ENCODE results near the gene CMSS1.
A peak's percentile ranks its signal among the peaks of the same experiment; 100 is the strongest.

Gene CMSS1

DNA sequence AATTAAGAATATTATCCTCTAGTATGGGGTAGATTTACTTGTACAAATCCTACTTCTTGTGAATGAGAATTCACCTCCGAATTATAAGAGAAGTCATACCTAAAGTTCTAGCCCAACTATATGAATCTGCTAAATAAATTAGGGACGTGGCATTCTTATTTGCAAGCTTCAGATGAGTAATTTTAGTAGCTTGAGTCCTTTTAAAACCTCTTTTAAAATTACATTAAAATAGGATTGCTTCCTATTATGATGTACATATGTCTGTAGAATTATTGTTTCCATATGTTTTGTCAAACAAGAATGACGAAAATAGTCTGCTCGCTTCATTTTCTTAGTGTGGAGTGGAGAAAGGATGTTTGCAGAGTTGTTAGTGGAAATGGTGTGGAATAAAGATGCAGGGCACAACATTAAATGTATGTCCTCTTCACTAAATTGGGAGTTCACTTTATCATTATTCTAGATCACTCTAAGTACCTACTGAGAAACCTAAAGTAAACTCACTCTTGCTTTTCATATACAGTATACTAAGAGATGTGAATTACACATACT, 59.4 kb downstream of the CMSS1 start:
- Histone ChIP-seq H3K9me3 (ENCODE audit: control insufficient read depth in 1 of 2, low read length in 2 of 2) (no peaks in the 10 kb centered on the region), H3K4me3 (ENCODE audit: low read depth in 1 of 2, low read length in 2 of 2) (peak overlapping the region in 1 of 2 donors; percentile 86)

GRCh38 chr3:99878005-99878404, 60.3 kb downstream of the CMSS1 start:
- Histone ChIP-seq H3K4me3 (ENCODE audit: low read depth in 1 of 2, low read length in 2 of 2) (no peak overlapping the region), H3K4me1 (ENCODE audit: control insufficient read depth in 1 of 2, insufficient read depth in 2 of 2, low read length in 2 of 2) (peaks cover 0 to 8% of the 10 kb centered on the region in 2 donors), H3K9me3 (ENCODE audit: control insufficient read depth in 1 of 2, low read length in 2 of 2) (no peaks in the 10 kb centered on the region), H3K27ac (ENCODE audit: low read length) (peak overlapping the region; percentile 98), H3K27me3 (ENCODE audit: low read depth, low read length) (no peaks in the 10 kb centered on the region), H3K36me3 (ENCODE audit: control insufficient read depth in 1 of 2, insufficient read depth in 2 of 2, low read length in 2 of 2) (no peaks in the 10 kb centered on the region)

More for the DNA sequence above, 59.4 kb downstream of the CMSS1 start:
- H3K36me3 ChIP-seq (ENCODE audit: control insufficient read depth in 1 of 2, insufficient read depth in 2 of 2, low read length in 2 of 2): no peaks in the 10 kb centered on the region
- no peaks in the 10 kb centered on the region for H3K27me3 ChIP-seq (ENCODE audit: low read depth, low read length)
- H3K4me1 ChIP-seq (ENCODE audit: control insufficient read depth in 1 of 2, insufficient read depth in 2 of 2, low read length in 2 of 2): peaks cover 0 to 7% of the 10 kb centered on the region in 2 donors
- H3K27ac ChIP-seq (ENCODE audit: low read length): peak overlapping the region; percentile 98

DNA sequence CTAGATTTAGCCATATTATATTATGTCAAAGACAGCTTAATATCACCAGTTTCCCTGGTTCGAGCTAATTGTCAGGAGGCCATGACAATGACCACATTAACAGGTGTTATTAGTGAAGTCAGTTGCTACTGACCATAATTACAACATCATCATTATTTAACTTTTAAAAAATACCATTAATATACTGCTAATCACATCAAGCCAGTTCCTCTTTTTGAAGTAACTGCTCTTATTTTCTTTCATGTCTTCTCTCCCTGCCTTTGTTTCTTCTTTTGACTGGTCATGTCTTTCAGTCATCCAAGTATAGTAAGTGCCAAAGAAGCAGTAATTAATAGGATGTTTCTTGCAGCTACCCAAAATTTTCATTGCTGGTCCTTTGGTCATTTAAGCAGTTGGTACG, 61.6 kb downstream of the CMSS1 start:
- Histone ChIP-seq H3K27ac (ENCODE audit: low read length) (peak overlapping the region; percentile 98), H3K4me1 (ENCODE audit: control insufficient read depth in 1 of 2, insufficient read depth in 2 of 2, low read length in 2 of 2) (peaks cover 0 to 8% of the 10 kb centered on the region in 2 donors), H3K27me3 (ENCODE audit: low read depth, low read length) (no peaks in the 10 kb centered on the region), H3K9me3 (ENCODE audit: control insufficient read depth in 1 of 2, low read length in 2 of 2) (no peaks in the 10 kb centered on the region), H3K4me3 (ENCODE audit: low read depth in 1 of 2, low read length in 2 of 2) (no peak overlapping the region), H3K36me3 (ENCODE audit: control insufficient read depth in 1 of 2, insufficient read depth in 2 of 2, low read length in 2 of 2) (no peaks in the 10 kb centered on the region)

GRCh38 chr3:99881121-99881524, 63.5 kb downstream of the CMSS1 start:
- Histone ChIP-seq H3K4me1 (ENCODE audit: control insufficient read depth in 1 of 2, insufficient read depth in 2 of 2, low read length in 2 of 2) (peaks cover 0 to 8% of the 10 kb centered on the region in 2 donors), H3K27me3 (ENCODE audit: low read depth, low read length) (no peaks in the 10 kb centered on the region), H3K4me3 (ENCODE audit: low read depth in 1 of 2, low read length in 2 of 2) (no peak overlapping the region), H3K27ac (ENCODE audit: low read length) (peak overlapping the region; percentile 72), H3K9me3 (ENCODE audit: control insufficient read depth in 1 of 2, low read length in 2 of 2) (no peaks in the 10 kb centered on the region), H3K36me3 (ENCODE audit: control insufficient read depth in 1 of 2, insufficient read depth in 2 of 2, low read length in 2 of 2) (no peaks in the 10 kb centered on the region)

DNA sequence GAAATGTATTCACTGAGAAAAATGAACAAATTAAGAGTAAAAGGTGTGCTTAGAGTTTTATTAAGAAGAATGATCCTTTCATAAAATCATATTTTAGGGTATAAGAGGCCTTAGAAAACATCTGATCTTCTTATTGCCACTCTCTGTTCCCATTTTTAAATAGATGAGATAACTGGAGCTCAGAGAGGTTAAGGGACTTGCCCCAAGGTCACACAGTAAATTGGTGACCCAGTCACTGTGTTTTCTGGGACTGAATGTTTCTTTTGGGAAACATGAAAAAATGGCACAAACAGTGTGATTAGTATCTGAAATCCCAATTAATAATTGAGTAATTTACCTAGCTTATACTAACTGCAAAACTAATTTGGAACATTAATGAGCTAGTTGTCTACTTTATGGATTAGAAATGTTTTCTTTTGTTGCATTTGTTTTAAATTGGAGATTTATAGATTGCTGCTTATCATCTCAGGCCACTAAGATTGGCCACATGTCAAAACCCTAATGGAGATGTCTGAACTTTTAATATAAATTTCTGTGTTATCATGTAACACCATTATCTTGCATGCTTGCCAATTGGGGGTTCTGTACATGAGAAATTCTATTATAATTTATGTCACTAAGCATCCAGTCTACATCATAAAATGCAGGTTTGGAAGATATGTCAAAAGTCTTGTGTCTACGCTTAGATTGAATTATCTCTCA, 64.9 kb downstream of the CMSS1 start:
- H3K4me3 ChIP-seq (ENCODE audit: low read depth in 1 of 2, low read length in 2 of 2): no peak overlapping the region
- peaks cover 0 to 8% of the 10 kb centered on the region in 2 donors for H3K4me1 ChIP-seq (ENCODE audit: control insufficient read depth in 1 of 2, insufficient read depth in 2 of 2, low read length in 2 of 2)
- H3K27ac ChIP-seq (ENCODE audit: low read length): no peak overlapping the region
- no peaks in the 10 kb centered on the region for H3K27me3 ChIP-seq (ENCODE audit: low read depth, low read length)
- H3K36me3 ChIP-seq (ENCODE audit: control insufficient read depth in 1 of 2, insufficient read depth in 2 of 2, low read length in 2 of 2): no peaks in the 10 kb centered on the region
- H3K9me3 ChIP-seq (ENCODE audit: control insufficient read depth in 1 of 2, low read length in 2 of 2): no peaks in the 10 kb centered on the region

- H3K9me3 ChIP-seq (ENCODE audit: control insufficient read depth in 1 of 2, low read length in 2 of 2): no peaks in the 10 kb centered on the region
- no peaks in the 10 kb centered on the region for H3K36me3 ChIP-seq (ENCODE audit: control insufficient read depth in 1 of 2, insufficient read depth in 2 of 2, low read length in 2 of 2)
- no peaks in the 10 kb centered on the region for H3K27me3 ChIP-seq (ENCODE audit: low read depth, low read length)
- H3K4me3 ChIP-seq (ENCODE audit: low read depth in 1 of 2, low read length in 2 of 2): no peak overlapping the region
- no peak overlapping the region for H3K27ac ChIP-seq (ENCODE audit: low read length)
- peaks cover 0 to 8% of the 10 kb centered on the region in 2 donors for H3K4me1 ChIP-seq (ENCODE audit: control insufficient read depth in 1 of 2, insufficient read depth in 2 of 2, low read length in 2 of 2)
Measured at GRCh38 chr3:99883138-99883461, 65.4 kb downstream of the CMSS1 start.

DNA sequence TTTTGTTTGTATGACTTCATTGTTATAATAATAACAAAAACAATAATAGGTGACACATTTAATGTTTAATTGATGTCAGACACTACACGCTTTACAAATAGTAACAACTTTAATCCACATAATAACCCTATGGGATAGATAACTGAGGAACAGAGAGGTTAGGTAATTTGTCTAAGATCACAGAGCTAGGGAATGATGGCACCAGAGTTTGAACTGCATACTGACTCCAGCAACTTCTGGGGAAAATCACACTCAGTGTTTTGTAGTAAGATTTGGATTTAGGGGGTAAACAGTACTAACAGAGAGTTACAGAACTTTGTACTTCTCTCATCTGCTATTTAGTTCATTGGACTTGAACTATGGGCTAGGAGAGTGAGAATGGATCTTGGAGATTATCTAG, 66.0 kb downstream of the CMSS1 start:
- Histone ChIP-seq H3K36me3 (ENCODE audit: control insufficient read depth in 1 of 2, insufficient read depth in 2 of 2, low read length in 2 of 2) (no peaks in the 10 kb centered on the region), H3K27me3 (ENCODE audit: low read depth, low read length) (no peaks in the 10 kb centered on the region), H3K4me3 (ENCODE audit: low read depth in 1 of 2, low read length in 2 of 2) (no peak overlapping the region), H3K9me3 (ENCODE audit: control insufficient read depth in 1 of 2, low read length in 2 of 2) (no peaks in the 10 kb centered on the region), H3K4me1 (ENCODE audit: control insufficient read depth in 1 of 2, insufficient read depth in 2 of 2, low read length in 2 of 2) (peaks cover 0 to 8% of the 10 kb centered on the region in 2 donors), H3K27ac (ENCODE audit: low read length) (no peak overlapping the region)

GRCh38 chr3:99884484-99884883, 66.8 kb downstream of the CMSS1 start:
- H3K27ac ChIP-seq (ENCODE audit: low read length): no peak overlapping the region
- H3K4me3 ChIP-seq (ENCODE audit: low read depth in 1 of 2, low read length in 2 of 2): no peak overlapping the region
- H3K9me3 ChIP-seq (ENCODE audit: control insufficient read depth in 1 of 2, low read length in 2 of 2): no peaks in the 10 kb centered on the region
- peaks cover 0 to 8% of the 10 kb centered on the region in 2 donors for H3K4me1 ChIP-seq (ENCODE audit: control insufficient read depth in 1 of 2, insufficient read depth in 2 of 2, low read length in 2 of 2)
- H3K27me3 ChIP-seq (ENCODE audit: low read depth, low read length): no peaks in the 10 kb centered on the region
- H3K36me3 ChIP-seq (ENCODE audit: control insufficient read depth in 1 of 2, insufficient read depth in 2 of 2, low read length in 2 of 2): no peaks in the 10 kb centered on the region

GRCh38 chr3:99885085-99885484, 67.4 kb downstream of the CMSS1 start:
- Histone ChIP-seq H3K27ac (ENCODE audit: low read length) (no peak overlapping the region), H3K4me3 (ENCODE audit: low read depth in 1 of 2, low read length in 2 of 2) (no peak overlapping the region), H3K9me3 (ENCODE audit: control insufficient read depth in 1 of 2, low read length in 2 of 2) (no peaks in the 10 kb centered on the region), H3K4me1 (ENCODE audit: control insufficient read depth in 1 of 2, insufficient read depth in 2 of 2, low read length in 2 of 2) (peaks cover 0 to 8% of the 10 kb centered on the region in 2 donors), H3K36me3 (ENCODE audit: control insufficient read depth in 1 of 2, insufficient read depth in 2 of 2, low read length in 2 of 2) (no peaks in the 10 kb centered on the region), H3K27me3 (ENCODE audit: low read depth, low read length) (no peaks in the 10 kb centered on the region)

- Histone ChIP-seq H3K27ac (ENCODE audit: low read length) (no peak overlapping the region), H3K27me3 (ENCODE audit: low read depth, low read length) (no peaks in the 10 kb centered on the region), H3K4me1 (ENCODE audit: control insufficient read depth in 1 of 2, insufficient read depth in 2 of 2, low read length in 2 of 2) (peaks cover 0 to 8% of the 10 kb centered on the region in 2 donors), H3K4me3 (ENCODE audit: low read depth in 1 of 2, low read length in 2 of 2) (no peak overlapping the region), H3K9me3 (ENCODE audit: control insufficient read depth in 1 of 2, low read length in 2 of 2) (no peaks in the 10 kb centered on the region), H3K36me3 (ENCODE audit: control insufficient read depth in 1 of 2, insufficient read depth in 2 of 2, low read length in 2 of 2) (no peaks in the 10 kb centered on the region)
Measured at GRCh38 chr3:99885851-99886250, 68.2 kb downstream of the CMSS1 start.

DNA sequence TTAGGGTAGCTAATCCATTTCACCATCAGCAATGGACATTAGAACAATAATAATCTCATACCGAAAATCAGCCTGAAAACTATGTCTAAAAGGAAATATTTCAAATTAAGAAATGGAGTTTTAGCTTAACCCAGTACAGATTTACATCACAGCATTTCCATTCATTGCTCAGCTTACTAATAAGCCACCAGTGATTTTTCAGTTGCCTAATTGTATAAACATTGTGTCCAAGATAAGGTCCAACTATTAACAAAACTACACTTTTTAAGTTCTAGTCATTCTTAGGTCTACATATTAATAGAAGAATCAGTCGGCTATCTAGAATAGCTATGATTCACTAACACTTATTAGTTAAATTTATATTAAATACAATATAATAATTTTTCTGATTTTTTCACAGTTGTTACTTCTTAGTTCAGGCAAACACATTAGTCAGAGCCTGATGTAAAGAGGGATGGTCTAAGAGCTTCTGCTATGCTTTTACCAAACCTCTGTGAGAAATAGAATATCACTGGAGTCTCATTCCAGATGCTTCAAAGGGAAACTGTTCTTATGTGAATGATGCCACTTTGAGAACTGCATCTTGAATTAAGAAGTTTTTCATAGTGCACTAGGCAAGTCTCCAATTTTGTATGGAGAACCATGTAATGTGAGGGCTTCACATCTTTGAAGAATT, 74.1 kb downstream of the CMSS1 start:
- H3K27me3 ChIP-seq (ENCODE audit: low read depth, low read length): no peaks in the 10 kb centered on the region
- no peak overlapping the region for H3K27ac ChIP-seq (ENCODE audit: low read length)
- H3K4me3 ChIP-seq (ENCODE audit: low read depth in 1 of 2, low read length in 2 of 2): no peak overlapping the region
- no peaks in the 10 kb centered on the region for H3K4me1 ChIP-seq (ENCODE audit: control insufficient read depth in 1 of 2, insufficient read depth in 2 of 2, low read length in 2 of 2)
- no peaks in the 10 kb centered on the region for H3K9me3 ChIP-seq (ENCODE audit: control insufficient read depth in 1 of 2, low read length in 2 of 2)
- H3K36me3 ChIP-seq (ENCODE audit: control insufficient read depth in 1 of 2, insufficient read depth in 2 of 2, low read length in 2 of 2): no peaks in the 10 kb centered on the region
